Right lung (tissue), 5 donors: ENCODE measurements around the gene CGREF1. TPM values are rescaled to one million over a fixed set of nuclear protein-coding genes. Genes with fewer than 3 reads are reported as not detected.
"Not testable (repeated sequence)": the region's sequence is repeated elsewhere in the genome, so short reads cannot be mapped to it uniquely, and the experiment has no call there.

ENCODE experiments used
- DNase-seq, 2 donors: peaks; one replicate each; pipeline ENCODE4 v3.0.0-alpha.2; 2013
- polyA plus RNA-seq, 5 donors: library from polyadenylated mRNA; unstranded; fragments of 120-200 nt; gene quantifications; one replicate each; pipeline versions ENCODE4 v1.2.1 to v1.2.3, GENCODE V29; 2013; ENCODE audit warnings: inconsistent platforms in 1 of 5, low replicate concordance in 1 of 5; ENCODE audit not compliant: insufficient read length in 5 of 5, insufficient read depth in 1 of 5

Gene CGREF1
- polyA plus RNA-seq, 5 donors, result 0.28 to 0.55 (median 0.41) TPM

GRCh38 chr2:27137322-27137935, 18.5 kb upstream of the CGREF1 start:
- no peak for DNase-seq

- no peak for DNase-seq
Measured at GRCh38 chr2:27136751-27137150, 17.8 kb upstream of the CGREF1 start.

GRCh38 chr2:27135478-27135955, 16.6 kb upstream of the CGREF1 start:
- no peak for DNase-seq

GRCh38 chr2:27134781-27135477, 16.0 kb upstream of the CGREF1 start:
- DNase-seq, result no peak

GRCh38 chr2:27133905-27134780, 15.2 kb upstream of the CGREF1 start, which contains the start of gene PREB:
Gene PREB (minus strand): TSS chr2:27134636. CDS start chr2:27134421, 215 bp downstream.
- DNase-seq, result peak; percentile 97 to 98

GRCh38 chr2:27133195-27133875, 14.4 kb upstream of the CGREF1 start:
- no peak for DNase-seq

- DNase-seq, result no peak
Measured at GRCh38 chr2:27131429-27131828, 12.5 kb upstream of the CGREF1 start.

GRCh38 chr2:27130396-27130795, 11.5 kb upstream of the CGREF1 start:
- DNase-seq, result no peak

DNA sequence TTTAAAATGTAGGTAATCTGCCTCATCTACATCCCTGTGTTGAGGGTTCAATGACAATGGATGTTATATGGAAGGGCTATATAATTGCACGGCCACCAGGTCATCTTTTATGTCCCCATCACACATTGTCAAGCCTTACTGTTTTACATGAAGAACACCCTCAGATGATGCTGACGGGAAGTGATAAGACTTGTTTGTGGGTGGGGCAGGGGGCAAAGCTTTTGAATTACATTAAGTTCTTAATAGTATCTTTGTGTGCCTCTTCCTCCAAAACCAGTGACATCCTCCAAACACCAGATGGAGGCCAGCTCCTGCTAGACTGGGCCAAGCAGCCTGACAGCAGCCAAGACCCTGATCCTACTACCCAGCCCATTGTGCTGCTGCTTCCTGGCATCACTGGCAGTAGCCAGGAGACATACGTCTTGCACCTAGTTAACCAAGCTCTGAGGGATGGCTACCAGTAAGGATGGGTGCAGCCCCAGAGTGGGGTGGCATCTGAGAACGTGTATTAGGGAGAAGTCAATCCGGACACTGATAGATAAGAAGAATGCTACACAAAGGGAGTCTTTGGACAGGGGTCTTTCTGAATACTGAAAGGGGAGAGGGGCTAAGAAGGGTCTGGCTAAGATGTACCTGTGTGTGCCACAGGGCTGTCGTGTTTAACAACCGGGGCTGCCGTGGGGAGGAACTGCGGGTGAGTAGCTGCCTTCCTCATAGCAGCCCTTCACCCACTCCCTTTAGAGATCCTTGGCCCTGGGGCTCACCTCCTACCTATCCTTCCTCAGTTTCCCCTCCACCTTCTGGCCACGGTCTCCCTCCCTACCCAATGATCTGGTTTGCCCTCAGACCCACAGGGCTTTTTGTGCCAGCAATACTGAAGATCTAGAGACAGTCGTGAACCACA, 10.0 kb upstream of the CGREF1 start:
- no peak for DNase-seq

GRCh38 chr2:27127883-27128667, 9.1 kb upstream of the CGREF1 start:
- no peak for DNase-seq

- no peak for DNase-seq
Measured at GRCh38 chr2:27126252-27126710, 7.4 kb upstream of the CGREF1 start.

DNA sequence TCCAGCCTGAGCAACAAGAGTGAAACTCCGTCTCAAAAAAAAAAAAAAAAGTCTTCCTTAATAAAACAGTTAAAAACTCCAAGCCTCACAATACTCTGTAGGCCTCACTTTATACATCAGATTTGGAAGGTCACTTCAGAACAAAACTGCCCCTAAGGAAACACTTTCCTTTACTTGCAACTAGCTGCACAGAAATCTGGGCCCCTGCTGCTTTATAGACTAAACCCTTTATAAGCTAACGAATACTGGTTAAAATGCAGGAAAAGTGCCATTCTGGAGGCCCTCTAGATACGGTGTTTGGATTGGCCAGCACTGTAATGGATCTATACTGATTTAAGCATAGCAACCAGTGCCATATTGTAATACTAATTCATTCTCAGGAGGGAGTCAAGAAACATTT, 6.2 kb upstream of the CGREF1 start:
- DNase-seq, result no peak

DNA sequence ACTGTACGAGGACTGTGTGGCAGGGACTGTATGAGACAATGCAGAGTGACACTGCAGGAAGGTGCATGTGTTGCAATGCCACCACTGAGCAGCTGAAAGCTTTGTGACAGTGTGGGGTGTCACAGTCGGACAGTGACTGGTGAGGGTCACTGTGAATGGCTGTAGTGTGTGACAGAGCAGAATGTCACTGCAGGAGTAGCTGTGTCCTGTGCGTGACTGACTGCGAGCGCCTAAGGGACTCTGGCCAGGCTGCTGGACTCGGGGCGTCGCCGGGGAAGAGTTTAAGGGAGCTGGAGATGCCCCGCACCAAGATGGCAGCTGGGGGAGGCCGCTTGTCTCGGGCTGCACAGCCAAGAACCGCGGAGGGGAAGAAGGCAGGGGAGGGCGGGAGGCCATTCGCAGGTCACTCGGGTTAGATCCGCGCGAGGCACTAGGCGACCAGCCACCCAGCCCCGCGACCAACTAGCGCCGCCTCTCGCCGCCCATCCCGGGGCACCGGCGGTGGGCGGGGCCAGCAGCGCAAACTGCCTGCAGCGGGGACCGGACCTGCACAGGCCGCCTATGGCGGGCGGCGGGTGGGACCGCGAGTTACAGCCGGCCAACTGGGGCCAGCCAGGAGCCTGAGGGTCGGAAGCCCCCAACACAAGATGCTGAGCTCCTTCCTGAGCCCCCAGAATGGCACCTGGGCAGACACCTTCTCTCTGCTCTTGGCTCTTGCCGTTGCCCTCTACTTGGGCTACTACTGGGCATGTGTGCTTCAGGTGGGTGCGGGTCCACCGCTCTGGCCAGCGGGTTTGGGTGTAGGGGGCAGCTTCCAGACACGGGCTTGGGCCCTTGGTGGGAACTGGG, 4.6 kb upstream of the CGREF1 start, which contains the start of gene ABHD1:
Gene ABHD1 (plus strand): TSS at position 514 of the 849 bp plus-strand sequence. CDS start 134 bp downstream, at position 648.
- DNase-seq, result peak; percentile 14 to 18

DNA sequence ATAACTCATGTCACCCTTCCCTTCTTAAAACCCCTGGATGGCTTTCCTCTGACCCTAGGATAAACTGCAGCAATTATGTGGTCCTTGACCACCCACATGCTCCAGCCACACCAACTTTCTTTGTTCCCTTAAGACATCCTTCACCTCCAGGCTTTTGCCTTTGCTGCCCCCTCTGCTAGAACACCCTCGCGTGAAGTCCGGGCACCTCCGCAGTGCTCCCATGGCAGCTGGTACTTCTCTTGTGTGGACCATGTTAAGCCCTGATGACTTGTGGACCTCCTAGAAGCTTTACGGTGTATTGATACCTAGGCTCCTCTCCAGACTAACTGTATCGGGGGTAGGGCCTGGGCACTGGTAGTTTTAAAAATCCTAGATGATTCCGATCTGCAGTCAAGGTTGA, 3.9 kb upstream of the CGREF1 start:
- DNase-seq, result no peak

DNA sequence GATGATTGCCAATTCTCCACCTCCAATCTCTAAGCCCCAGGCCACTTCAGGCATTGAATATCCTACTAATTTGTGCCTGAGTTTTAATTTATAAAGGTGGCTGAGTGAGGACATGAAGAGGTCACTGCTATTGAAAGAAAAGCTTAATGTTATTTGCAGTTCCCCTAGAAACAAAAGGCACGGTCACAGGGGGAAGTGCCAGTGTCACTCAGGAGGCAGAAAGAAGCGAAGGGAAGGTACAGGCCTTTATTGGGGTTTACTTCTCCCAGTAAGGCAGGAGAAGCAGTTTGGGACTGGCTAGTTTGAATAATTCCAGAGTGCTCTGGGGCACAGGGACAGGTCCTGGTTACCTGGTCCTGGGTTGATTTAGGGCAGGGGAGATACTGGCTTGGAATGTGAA, 3.0 kb upstream of the CGREF1 start:
- DNase-seq, result no peak

DNA sequence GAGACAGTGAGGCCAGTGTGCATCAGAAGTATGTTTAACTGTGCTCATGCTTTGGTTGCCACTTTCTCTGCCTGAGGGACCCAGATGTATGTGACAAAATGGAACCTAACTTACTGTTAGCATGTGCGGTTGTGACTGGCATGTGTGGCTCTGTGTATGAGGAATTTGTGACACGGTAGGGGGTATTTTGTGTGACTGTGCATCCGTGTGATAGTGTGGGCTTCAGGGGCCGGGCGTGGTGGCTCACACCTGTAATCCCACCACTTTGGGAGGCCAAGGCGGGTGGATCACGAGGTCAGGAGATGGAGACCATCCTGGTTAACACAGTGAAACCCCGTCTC, 372 bp upstream of the CGREF1 start:
- DNase-seq, result not testable (repeated sequence)

- DNase-seq, result no peak
Measured at GRCh38 chr2:27117995-27118524, 868 bp downstream of the CGREF1 start.

- no peak for DNase-seq
Measured at GRCh38 chr2:27115519-27115918, 3.4 kb downstream of the CGREF1 start.
